ENCODE measurements around the gene CAD. TPM values are rescaled to one million over a fixed set of nuclear protein-coding genes. Genes with fewer than 3 reads are reported as not detected.
"Not testable (repeated sequence)": the region's sequence is repeated elsewhere in the genome, so short reads cannot be mapped to it uniquely, and the experiment has no call there.

Gene CAD
- 10 to 100 TPM; 12.7 to 15.2 TPM for total RNA-seq
- long read RNA-seq, partial matches to known transcripts: 4 of 5 reads
- long read RNA-seq, other reads (novel, unspliced or antisense): 1 of 5 reads

GRCh38 chr2:27217173-27218121 lies at the start of gene CAD:
Gene CAD, plus strand, starts transcription at chr2:27217369. Its CDS starts 183 bp downstream, at chr2:27217552.
- ATAC-seq (peak; percentile 94 to 96), DNase-seq (peak; percentile 92)
- intact Hi-C loops (cut with DNase I): no loop called here

- intact Hi-C loops (cut with DNase I): no loop called here
- ATAC-seq (peak in 1 of 2 donors; percentile 42), DNase-seq (no peak)
These were observed 46.4 kb upstream of the CAD start for GRCh38 chr2:27170581-27171337.

GRCh38 chr2:27171351-27171848 lies 45.8 kb upstream of the CAD start:
- no peak for ATAC-seq
- intact Hi-C loops (cut with DNase I): no loop called here
- no peak for DNase-seq

GRCh38 chr2:27174638-27175037 lies 42.5 kb upstream of the CAD start:
- intact Hi-C loops (cut with DNase I): no loop called here
- ATAC-seq (no peak), DNase-seq (no peak)

- intact Hi-C loops (cut with DNase I): no loop called here
- ATAC-seq (peak in 1 of 2 donors; percentile 73), DNase-seq (no peak)
These were observed 41.8 kb upstream of the CAD start for GRCh38 chr2:27175330-27175729.

- intact Hi-C loops (cut with DNase I); ATAC-seq; DNase-seq: not testable (repeated sequence)
These were observed 41.4 kb upstream of the CAD start for GRCh38 chr2:27175781-27176180.

GRCh38 chr2:27177441-27178351 lies 39.5 kb upstream of the CAD start:
- intact Hi-C loops (cut with DNase I): no loop called here
- DNase-seq: no peak
- no peak for ATAC-seq

GRCh38 chr2:27178469-27178868 lies 38.7 kb upstream of the CAD start:
- intact Hi-C loops (cut with DNase I): no loop called here
- DNase-seq: no peak
- ATAC-seq: no peak

GRCh38 chr2:27179344-27180000 lies 37.7 kb upstream of the CAD start:
- DNase-seq (no peak), ATAC-seq (no peak)
- intact Hi-C loops (cut with DNase I): no loop called here

- DNase-seq: no peak
- no peak for ATAC-seq
- intact Hi-C loops (cut with DNase I): no loop called here
These were observed 34.8 kb upstream of the CAD start for GRCh38 chr2:27182346-27182745.

- DNase-seq (peak; percentile 40), ATAC-seq (peak; percentile 51 to 60)
- intact Hi-C loops (cut with DNase I): no loop called here
These were observed 33.1 kb upstream of the CAD start for GRCh38 chr2:27184115-27184514.

GRCh38 chr2:27185331-27186026 lies 31.7 kb upstream of the CAD start:
- peak; percentile 48 for DNase-seq
- intact Hi-C loops (cut with DNase I): no loop called here

GRCh38 chr2:27186613-27187345 lies 30.4 kb upstream of the CAD start:
- DNase-seq (no peak), ATAC-seq (no peak)
- intact Hi-C loops (cut with DNase I): no loop called here

More at GRCh38 chr2:27185331-27186026, 31.7 kb upstream of the CAD start:
- ATAC-seq: peak; percentile 76 to 78

- intact Hi-C loops (cut with DNase I): loop anchor here in 1 of 2 donors (5.0 kb wide), 1 partner anchor 93 kb away; no protein-coding TSS in a partner anchor
- ATAC-seq (no peak), DNase-seq (no peak)
These were observed 27.2 kb upstream of the CAD start for GRCh38 chr2:27189989-27190388.

GRCh38 chr2:27191070-27191829 lies 25.9 kb upstream of the CAD start:
- peak; percentile 80 to 90 for ATAC-seq
- intact Hi-C loops (cut with DNase I): loop anchor here (1.0 to 5.0 kb wide), 2 partner anchors 93 to 94 kb away; no protein-coding TSS in a partner anchor
- peak; percentile 36 for DNase-seq

Data from left cardiac atrium (tissue), 4 donors.